Measurements from ENCODE around the gene SLC9A5. TPM values are rescaled to one million over a fixed set of nuclear protein-coding genes. Genes with fewer than 3 reads are reported as not detected.

Gene SLC9A5
- total RNA-seq, 2 experiments from 2014 or later, result 2.7 to 4.2 TPM

- peaks cover 61% of the 10 kb centered on the region for H3K4me1 ChIP-seq (ENCODE audit: insufficient read depth, low read length, poor library complexity, severe bottlenecking)
- H3K27ac ChIP-seq (ENCODE audit: low read depth, low read length, poor library complexity, severe bottlenecking), result peak overlapping the region; percentile 70
- intact Hi-C loops (cut with micrococcal nuclease; ENCODE audit: unreplicated experiment), result no loop called here
- DNase-seq (ENCODE audit: low spot score), result no peak
- no peaks in the 10 kb centered on the region for H3K9me3 ChIP-seq (ENCODE audit: low read length)
- peak overlapping the region; percentile 86 for H3K4me3 ChIP-seq (ENCODE audit: low read depth, low read length, poor library complexity, severe bottlenecking)
- BruUV-seq (replicated peaks), result no TSS peak
- CTCF ChIA-PET (ENCODE audit: unreplicated experiment), result interaction anchor here (1.4 kb wide), 1 partner anchor 18 kb away, joined by 4 read pairs; the partner anchor contains the start of gene TMEM208
- no peaks in the 10 kb centered on the region for H4K20me1 ChIP-seq (ENCODE audit: insufficient read depth, low read length)
- no peaks in the 10 kb centered on the region; the same call in 1 of the 2 replicates for H3K79me2 ChIP-seq (ENCODE audit: insufficient read depth, low read depth, low read length)
- POLR2A ChIA-PET, result interaction anchor here (0.5 to 2.5 kb wide), 8 partner anchors 9 to 456 kb away, joined by 3 to 11 read pairs (median 3); partner anchors contain the start of gene TMEM208
- no peaks in the 10 kb centered on the region for H3K9me2 ChIP-seq (ENCODE audit: insufficient read depth, low read length)
- TF ChIP-seq, protein P1, sequence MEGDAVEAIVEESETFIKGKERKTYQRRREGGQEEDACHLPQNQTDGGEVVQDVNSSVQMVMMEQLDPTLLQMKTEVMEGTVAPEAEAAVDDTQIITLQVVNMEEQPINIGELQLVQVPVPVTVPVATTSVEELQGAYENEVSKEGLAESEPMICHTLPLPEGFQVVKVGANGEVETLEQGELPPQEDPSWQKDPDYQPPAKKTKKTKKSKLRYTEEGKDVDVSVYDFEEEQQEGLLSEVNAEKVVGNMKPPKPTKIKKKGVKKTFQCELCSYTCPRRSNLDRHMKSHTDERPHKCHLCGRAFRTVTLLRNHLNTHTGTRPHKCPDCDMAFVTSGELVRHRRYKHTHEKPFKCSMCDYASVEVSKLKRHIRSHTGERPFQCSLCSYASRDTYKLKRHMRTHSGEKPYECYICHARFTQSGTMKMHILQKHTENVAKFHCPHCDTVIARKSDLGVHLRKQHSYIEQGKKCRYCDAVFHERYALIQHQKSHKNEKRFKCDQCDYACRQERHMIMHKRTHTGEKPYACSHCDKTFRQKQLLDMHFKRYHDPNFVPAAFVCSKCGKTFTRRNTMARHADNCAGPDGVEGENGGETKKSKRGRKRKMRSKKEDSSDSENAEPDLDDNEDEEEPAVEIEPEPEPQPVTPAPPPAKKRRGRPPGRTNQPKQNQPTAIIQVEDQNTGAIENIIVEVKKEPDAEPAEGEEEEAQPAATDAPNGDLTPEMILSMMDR (conservative IDR thresholded peaks at IDR 0.05; ENCODE audit: low read length), result no peak
- no peak for TF ChIP-seq EZH2phosphoT487 (IDR thresholded peaks at IDR 0.05; ENCODE audit: borderline replicate concordance, low read depth, low read length)
- peak overlapping the region; percentile 94 for H3K4me2 ChIP-seq (ENCODE audit: low read length)
- H2AFZ ChIP-seq (ENCODE audit: low read length), result no peak overlapping the region
- no peaks in the 10 kb centered on the region for H3K36me3 ChIP-seq (ENCODE audit: insufficient read depth, low read length)
These were observed 3.6 kb upstream of the SLC9A5 start for GRCh38 chr16:67245186-67245585.

DNA sequence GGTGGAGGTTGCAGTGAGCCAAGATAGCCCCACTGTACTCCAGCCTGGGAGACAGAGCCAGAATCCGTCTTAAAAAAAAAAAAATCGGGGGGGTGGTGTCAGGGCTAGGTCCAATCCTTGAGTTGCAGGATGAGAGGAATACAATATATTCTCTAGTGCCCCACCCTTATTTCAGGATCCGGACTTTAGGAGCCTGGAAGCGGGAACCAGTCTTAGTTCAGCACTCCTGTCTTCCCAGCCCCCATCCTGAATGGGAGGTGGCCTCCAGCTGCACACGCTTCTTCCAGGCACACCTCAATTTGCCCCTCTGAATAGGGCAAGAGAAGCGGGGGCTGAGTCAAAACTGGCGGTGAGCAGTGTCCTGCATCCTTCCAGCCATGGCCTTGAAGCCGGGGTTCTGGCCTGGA, 3.1 kb upstream of the SLC9A5 start:
- no peaks in the 10 kb centered on the region; the same call in 1 of the 2 replicates for H3K79me2 ChIP-seq (ENCODE audit: insufficient read depth, low read depth, low read length)
- peak overlapping the region; percentile 70 for H3K27ac ChIP-seq (ENCODE audit: low read depth, low read length, poor library complexity, severe bottlenecking)
- H3K9me3 ChIP-seq (ENCODE audit: low read length), result no peaks in the 10 kb centered on the region
- peak overlapping the region; percentile 86 for H3K4me3 ChIP-seq (ENCODE audit: low read depth, low read length, poor library complexity, severe bottlenecking)
- H3K36me3 ChIP-seq (ENCODE audit: insufficient read depth, low read length), result no peaks in the 10 kb centered on the region
- peak overlapping the region; percentile 73 for H2AFZ ChIP-seq (ENCODE audit: low read length)
- peak overlapping the region; percentile 94 for H3K4me2 ChIP-seq (ENCODE audit: low read length)
- peaks cover 61% of the 10 kb centered on the region for H3K4me1 ChIP-seq (ENCODE audit: insufficient read depth, low read length, poor library complexity, severe bottlenecking)
- ChIA-PET CTCF (ENCODE audit: unreplicated experiment) (interaction anchor here (0.7 kb wide), 1 partner anchor 53 kb away, joined by 4 read pairs; no protein-coding TSS in a partner anchor), POLR2A (interaction anchor here (0.7 to 2.5 kb wide), 5 partner anchors 9 to 234 kb away, joined by 3 to 8 read pairs (median 4); no protein-coding TSS in a partner anchor)
- H4K20me1 ChIP-seq (ENCODE audit: insufficient read depth, low read length), result no peaks in the 10 kb centered on the region
- TF ChIP-seq, protein P1 (conservative IDR thresholded peaks at IDR 0.05; ENCODE audit: low read length), result no peak
- TF ChIP-seq EZH2phosphoT487 (IDR thresholded peaks at IDR 0.05; ENCODE audit: borderline replicate concordance, low read depth, low read length), result no peak
- intact Hi-C loops (cut with micrococcal nuclease; ENCODE audit: unreplicated experiment), result loop anchor here (1.0 to 2.0 kb wide), 2 partner anchors 53 to 86 kb away; partner anchors contain the start of genes E2F4, FBXL8 and TRADD
- DNase-seq (ENCODE audit: low spot score), result no peak
- BruUV-seq (replicated peaks), result no TSS peak
- H3K9me2 ChIP-seq (ENCODE audit: insufficient read depth, low read length), result no peaks in the 10 kb centered on the region

Measured in OCI-LY7 (cell line).